ENCODE measurements around the gene ST8SIA3. TPM values are rescaled to one million over a fixed set of nuclear protein-coding genes. Genes with fewer than 3 reads are reported as not detected.

The ST8SIA3 gene
- polyA plus RNA-seq, 1 donor from 2014 or later = 22.9 TPM

DNA sequence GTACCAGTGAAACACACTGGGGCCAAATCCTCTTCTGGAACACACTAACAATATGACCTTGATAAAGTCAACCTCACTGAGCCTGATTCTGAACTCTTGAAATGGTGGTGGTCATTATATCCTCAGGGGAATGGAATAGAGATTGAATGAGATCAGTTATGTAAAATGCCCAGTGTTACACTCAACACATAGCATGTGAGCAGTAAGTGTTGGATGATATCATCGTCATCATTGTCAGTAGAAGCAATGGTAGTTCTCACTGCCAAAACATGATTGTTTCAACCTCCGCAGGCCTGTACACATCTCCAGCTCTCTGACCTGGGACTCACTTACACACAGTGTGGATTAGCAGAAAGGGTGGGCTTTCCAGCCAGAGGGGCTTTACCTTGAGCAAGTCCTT, 5.5 kb upstream of the ST8SIA3 start:
- no peaks in the 10 kb centered on the region for H3K9me2 ChIP-seq (ENCODE audit: insufficient read depth, low read length)
- H3K4me2 ChIP-seq (ENCODE audit: low read length) = no peak overlapping the region
- no peak overlapping the region for H3K4me3 ChIP-seq (ENCODE audit: low read length)
- H3K9me3 ChIP-seq (ENCODE audit: low read length) = no peaks in the 10 kb centered on the region
- no peak overlapping the region for H3K9ac ChIP-seq (ENCODE audit: low read length)
- no peaks in the 10 kb centered on the region for H4K20me1 ChIP-seq (ENCODE audit: insufficient read depth)
- no peak overlapping the region for H3K27ac ChIP-seq (ENCODE audit: low read length)
- no peaks in the 10 kb centered on the region for H3K36me3 ChIP-seq (ENCODE audit: insufficient read depth, low read length)
- peaks cover 3% of the 10 kb centered on the region for H3K79me2 ChIP-seq (replicated peaks; ENCODE audit: insufficient read depth, low read length)
- H2AFZ ChIP-seq (ENCODE audit: low read depth, low read length) = no peak overlapping the region
- no peaks in the 10 kb centered on the region for H3F3A ChIP-seq (ENCODE audit: insufficient read depth, low read length, poor library complexity, severe bottlenecking)
- TF ChIP-seq EZH2 (IDR thresholded peaks at IDR 0.05; ENCODE audit: borderline replicate concordance, insufficient read depth, low read length, poor library complexity, severe bottlenecking) = no peak
- TF ChIP-seq, protein P1, sequence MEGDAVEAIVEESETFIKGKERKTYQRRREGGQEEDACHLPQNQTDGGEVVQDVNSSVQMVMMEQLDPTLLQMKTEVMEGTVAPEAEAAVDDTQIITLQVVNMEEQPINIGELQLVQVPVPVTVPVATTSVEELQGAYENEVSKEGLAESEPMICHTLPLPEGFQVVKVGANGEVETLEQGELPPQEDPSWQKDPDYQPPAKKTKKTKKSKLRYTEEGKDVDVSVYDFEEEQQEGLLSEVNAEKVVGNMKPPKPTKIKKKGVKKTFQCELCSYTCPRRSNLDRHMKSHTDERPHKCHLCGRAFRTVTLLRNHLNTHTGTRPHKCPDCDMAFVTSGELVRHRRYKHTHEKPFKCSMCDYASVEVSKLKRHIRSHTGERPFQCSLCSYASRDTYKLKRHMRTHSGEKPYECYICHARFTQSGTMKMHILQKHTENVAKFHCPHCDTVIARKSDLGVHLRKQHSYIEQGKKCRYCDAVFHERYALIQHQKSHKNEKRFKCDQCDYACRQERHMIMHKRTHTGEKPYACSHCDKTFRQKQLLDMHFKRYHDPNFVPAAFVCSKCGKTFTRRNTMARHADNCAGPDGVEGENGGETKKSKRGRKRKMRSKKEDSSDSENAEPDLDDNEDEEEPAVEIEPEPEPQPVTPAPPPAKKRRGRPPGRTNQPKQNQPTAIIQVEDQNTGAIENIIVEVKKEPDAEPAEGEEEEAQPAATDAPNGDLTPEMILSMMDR (IDR thresholded peaks at IDR 0.05; ENCODE audit: poor library complexity, severe bottlenecking) = no peak
- no peaks in the 10 kb centered on the region for H3K27me3 ChIP-seq (ENCODE audit: insufficient read depth, low read depth, low read length)

DNA sequence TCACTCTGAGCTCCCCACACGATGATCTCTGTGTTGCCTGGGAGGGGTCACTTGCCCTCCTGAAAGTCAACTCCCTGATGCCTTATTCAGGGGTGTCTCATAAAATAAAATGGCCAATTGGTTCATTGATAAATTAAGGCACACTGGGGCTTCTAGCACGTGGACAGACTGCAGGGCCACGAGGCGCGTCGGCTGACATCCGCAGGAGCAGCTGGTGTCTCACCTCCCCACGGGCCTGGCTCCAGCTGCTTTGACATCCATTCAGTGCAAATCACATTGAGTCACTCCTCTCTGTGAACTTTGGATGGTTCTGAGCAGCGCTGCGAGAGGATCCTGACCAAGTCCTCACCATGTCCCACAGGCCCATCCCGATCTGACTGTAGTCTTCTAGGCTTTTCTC, 4.6 kb upstream of the ST8SIA3 start:
- Histone ChIP-seq H3K4me2 (ENCODE audit: low read length) (no peak overlapping the region), H3K27me3 (ENCODE audit: insufficient read depth, low read depth, low read length) (no peaks in the 10 kb centered on the region), H3K9ac (ENCODE audit: low read length) (no peak overlapping the region), H3K36me3 (ENCODE audit: insufficient read depth, low read length) (no peaks in the 10 kb centered on the region), H4K20me1 (ENCODE audit: insufficient read depth) (no peaks in the 10 kb centered on the region), H3K79me2 (replicated peaks; ENCODE audit: insufficient read depth, low read length) (peaks cover 3% of the 10 kb centered on the region), H3K9me2 (ENCODE audit: insufficient read depth, low read length) (no peaks in the 10 kb centered on the region), H3K27ac (ENCODE audit: low read length) (no peak overlapping the region), H3K4me3 (ENCODE audit: low read length) (no peak overlapping the region), H3K9me3 (ENCODE audit: low read length) (no peaks in the 10 kb centered on the region), H3F3A (ENCODE audit: insufficient read depth, low read length, poor library complexity, severe bottlenecking) (no peaks in the 10 kb centered on the region), H2AFZ (ENCODE audit: low read depth, low read length) (no peak overlapping the region)
- TF ChIP-seq TAF1 (IDR thresholded peaks at IDR 0.05; ENCODE audit: low read depth) (no peak), MXI1 (conservative IDR thresholded peaks at IDR 0.05; ENCODE audit: poor library complexity, severe bottlenecking) (no peak), EP300 (conservative IDR thresholded peaks at IDR 0.05; ENCODE audit: poor library complexity, severe bottlenecking) (no peak), EZH2 (IDR thresholded peaks at IDR 0.05; ENCODE audit: borderline replicate concordance, insufficient read depth, low read length, poor library complexity, severe bottlenecking) (no peak), RAD21 (conservative IDR thresholded peaks at IDR 0.05) (no peak), POLR2AphosphoS5 (IDR thresholded peaks at IDR 0.05) (no peak), SMC3 (conservative IDR thresholded peaks at IDR 0.05; ENCODE audit: poor library complexity) (no peak)
- TF ChIP-seq, protein P1 (IDR thresholded peaks at IDR 0.05; ENCODE audit: poor library complexity, severe bottlenecking) = no peak
- TF ChIP-seq, protein P2, sequence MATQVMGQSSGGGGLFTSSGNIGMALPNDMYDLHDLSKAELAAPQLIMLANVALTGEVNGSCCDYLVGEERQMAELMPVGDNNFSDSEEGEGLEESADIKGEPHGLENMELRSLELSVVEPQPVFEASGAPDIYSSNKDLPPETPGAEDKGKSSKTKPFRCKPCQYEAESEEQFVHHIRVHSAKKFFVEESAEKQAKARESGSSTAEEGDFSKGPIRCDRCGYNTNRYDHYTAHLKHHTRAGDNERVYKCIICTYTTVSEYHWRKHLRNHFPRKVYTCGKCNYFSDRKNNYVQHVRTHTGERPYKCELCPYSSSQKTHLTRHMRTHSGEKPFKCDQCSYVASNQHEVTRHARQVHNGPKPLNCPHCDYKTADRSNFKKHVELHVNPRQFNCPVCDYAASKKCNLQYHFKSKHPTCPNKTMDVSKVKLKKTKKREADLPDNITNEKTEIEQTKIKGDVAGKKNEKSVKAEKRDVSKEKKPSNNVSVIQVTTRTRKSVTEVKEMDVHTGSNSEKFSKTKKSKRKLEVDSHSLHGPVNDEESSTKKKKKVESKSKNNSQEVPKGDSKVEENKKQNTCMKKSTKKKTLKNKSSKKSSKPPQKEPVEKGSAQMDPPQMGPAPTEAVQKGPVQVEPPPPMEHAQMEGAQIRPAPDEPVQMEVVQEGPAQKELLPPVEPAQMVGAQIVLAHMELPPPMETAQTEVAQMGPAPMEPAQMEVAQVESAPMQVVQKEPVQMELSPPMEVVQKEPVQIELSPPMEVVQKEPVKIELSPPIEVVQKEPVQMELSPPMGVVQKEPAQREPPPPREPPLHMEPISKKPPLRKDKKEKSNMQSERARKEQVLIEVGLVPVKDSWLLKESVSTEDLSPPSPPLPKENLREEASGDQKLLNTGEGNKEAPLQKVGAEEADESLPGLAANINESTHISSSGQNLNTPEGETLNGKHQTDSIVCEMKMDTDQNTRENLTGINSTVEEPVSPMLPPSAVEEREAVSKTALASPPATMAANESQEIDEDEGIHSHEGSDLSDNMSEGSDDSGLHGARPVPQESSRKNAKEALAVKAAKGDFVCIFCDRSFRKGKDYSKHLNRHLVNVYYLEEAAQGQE (IDR thresholded peaks at IDR 0.05; ENCODE audit: borderline replicate concordance) = no peak
